ENCODE measurements around the gene CCSER2.

CCSER2 gene

GRCh38 chr10:84311576-84311975 lies 16.8 kb upstream of the CCSER2 start:
- no peaks in the 10 kb centered on the region for H3K36me3 ChIP-seq (ENCODE audit: insufficient read depth, low read length)
- H4K20me1 ChIP-seq (ENCODE audit: insufficient read depth, low read length) = no peaks in the 10 kb centered on the region
- no peak overlapping the region for H3K27ac ChIP-seq (ENCODE audit: low read depth, low read length, poor library complexity, severe bottlenecking)
- no peaks in the 10 kb centered on the region for H3K9me2 ChIP-seq (ENCODE audit: low read depth, low read length)
- no peaks in the 10 kb centered on the region for H3F3A ChIP-seq (ENCODE audit: insufficient read depth, low read length)
- no peak overlapping the region for H3K9ac ChIP-seq (ENCODE audit: low read length)
- H3K27me3 ChIP-seq (ENCODE audit: insufficient read depth, low read length) = no peaks in the 10 kb centered on the region
- H3K9me3 ChIP-seq (ENCODE audit: low read length) = no peaks in the 10 kb centered on the region
- no peak overlapping the region for H3K4me3 ChIP-seq (ENCODE audit: low read depth, low read length, poor library complexity, severe bottlenecking)
- H3K79me2 ChIP-seq (ENCODE audit: insufficient read depth, low read length) = no peaks in the 10 kb centered on the region
- H2AFZ ChIP-seq (ENCODE audit: low read length) = no peak overlapping the region
- H3K4me2 ChIP-seq (ENCODE audit: low read length) = no peak overlapping the region
- H3K4me1 ChIP-seq (ENCODE audit: insufficient read depth, low read length, severe bottlenecking) = no peaks in the 10 kb centered on the region
- no peak for TF ChIP-seq EZH2 (IDR thresholded peaks at IDR 0.05; ENCODE audit: borderline replicate concordance, low read length)
- TF ChIP-seq CTCF (IDR thresholded peaks at IDR 0.05; ENCODE audit: low read length) = no peak

GRCh38 chr10:84312816-84313215 lies 15.6 kb upstream of the CCSER2 start:
- no peak overlapping the region for H3K27ac ChIP-seq (ENCODE audit: low read depth, low read length, poor library complexity, severe bottlenecking)
- H3K36me3 ChIP-seq (ENCODE audit: insufficient read depth, low read length) = no peaks in the 10 kb centered on the region
- H4K20me1 ChIP-seq (ENCODE audit: insufficient read depth, low read length) = no peaks in the 10 kb centered on the region
- H3K9me3 ChIP-seq (ENCODE audit: low read length) = no peaks in the 10 kb centered on the region
- H3K4me3 ChIP-seq (ENCODE audit: low read depth, low read length, poor library complexity, severe bottlenecking) = no peak overlapping the region
- H2AFZ ChIP-seq (ENCODE audit: low read length) = no peak overlapping the region
- no peak overlapping the region for H3K9ac ChIP-seq (ENCODE audit: low read length)
- no peaks in the 10 kb centered on the region for H3F3A ChIP-seq (ENCODE audit: insufficient read depth, low read length)
- H3K79me2 ChIP-seq (ENCODE audit: insufficient read depth, low read length) = no peaks in the 10 kb centered on the region
- TF ChIP-seq CTCF (IDR thresholded peaks at IDR 0.05; ENCODE audit: low read length) (no peak), EZH2 (IDR thresholded peaks at IDR 0.05; ENCODE audit: borderline replicate concordance, low read length) (no peak)
- no peaks in the 10 kb centered on the region for H3K27me3 ChIP-seq (ENCODE audit: insufficient read depth, low read length)
- no peak overlapping the region for H3K4me2 ChIP-seq (ENCODE audit: low read length)
- H3K4me1 ChIP-seq (ENCODE audit: insufficient read depth, low read length, severe bottlenecking) = no peaks in the 10 kb centered on the region
- H3K9me2 ChIP-seq (ENCODE audit: low read depth, low read length) = no peaks in the 10 kb centered on the region

GRCh38 chr10:84314275-84314674 lies 14.1 kb upstream of the CCSER2 start:
- Histone ChIP-seq H3K79me2 (ENCODE audit: insufficient read depth, low read length) (no peaks in the 10 kb centered on the region), H3K27me3 (ENCODE audit: insufficient read depth, low read length) (no peaks in the 10 kb centered on the region), H4K20me1 (ENCODE audit: insufficient read depth, low read length) (no peaks in the 10 kb centered on the region), H3K27ac (ENCODE audit: low read depth, low read length, poor library complexity, severe bottlenecking) (no peak overlapping the region), H2AFZ (ENCODE audit: low read length) (no peak overlapping the region), H3K9me2 (ENCODE audit: low read depth, low read length) (no peaks in the 10 kb centered on the region), H3K4me3 (ENCODE audit: low read depth, low read length, poor library complexity, severe bottlenecking) (no peak overlapping the region), H3K36me3 (ENCODE audit: insufficient read depth, low read length) (no peaks in the 10 kb centered on the region), H3K9ac (ENCODE audit: low read length) (no peak overlapping the region), H3K4me1 (ENCODE audit: insufficient read depth, low read length, severe bottlenecking) (no peaks in the 10 kb centered on the region), H3K9me3 (ENCODE audit: low read length) (no peaks in the 10 kb centered on the region), H3K4me2 (ENCODE audit: low read length) (no peak overlapping the region), H3F3A (ENCODE audit: insufficient read depth, low read length) (no peaks in the 10 kb centered on the region)
- TF ChIP-seq CTCF (IDR thresholded peaks at IDR 0.05; ENCODE audit: low read length) (no peak), EZH2 (IDR thresholded peaks at IDR 0.05; ENCODE audit: borderline replicate concordance, low read length) (no peak)
